Smooth muscle cell (in vitro differentiated cells): ENCODE data around the gene INHBB. TPM values are rescaled to one million over a fixed set of nuclear protein-coding genes. Genes with fewer than 3 reads are reported as not detected.
"Not testable (repeated sequence)": the region's sequence is repeated elsewhere in the genome, so short reads cannot be mapped to it uniquely, and the experiment has no call there.

Experiments
- DNase-seq: peaks from one replicate; lab custom pipeline; 2025; ENCODE audit not compliant: unreplicated experiment; lab: John Stamatoyannopoulos, UW
- H2AFZ ChIP-seq: fragments of 200-600 bp; sonication (generic); 2 replicates; pipeline ENCODE4 v1.6.0; 2016; ENCODE audit warnings: antibody characterized with exemption, low read depth, mild to moderate bottlenecking
- H3F3A ChIP-seq: fragments of 200-600 bp; sonication (generic); 2 replicates; pipeline ENCODE4 v1.6.0; 2017; ENCODE audit warnings: antibody characterized with exemption, low read depth
- H3K27ac ChIP-seq: fragments of 200-600 bp; sonication (generic); 2 replicates; pipeline ENCODE4 v1.5.1; 2016; ENCODE audit warnings: low read depth, mild to moderate bottlenecking
- H3K27me3 ChIP-seq: fragments of 200-600 bp; sonication (generic); 2 replicates; pipeline ENCODE4 v1.6.1; 2016; ENCODE audit warnings: low read depth, mild to moderate bottlenecking
- H3K36me3 ChIP-seq: fragments of 200-600 bp; sonication (generic); 2 replicates; pipeline ENCODE4 v1.5.1; 2016; ENCODE audit warnings: low read depth
- H3K4me1 ChIP-seq: fragments of 200-600 bp; sonication (generic); 2 replicates; pipeline ENCODE4 v1.5.1; 2016; ENCODE audit warnings: low read depth
- H3K4me2 ChIP-seq: fragments of 200-600 bp; sonication (generic); 2 replicates; pipeline ENCODE4 v1.6.0; 2016; ENCODE audit warnings: mild to moderate bottlenecking
- H3K4me3 ChIP-seq: fragments of 200-600 bp; sonication (generic); 2 replicates; pipeline ENCODE4 v1.5.1; 2016; ENCODE audit warnings: mild to moderate bottlenecking
- H3K79me2 ChIP-seq: fragments of 200-600 bp; sonication (generic); 2 replicates; pipeline ENCODE4 v1.6.0; 2016; ENCODE audit warnings: low read depth, mild to moderate bottlenecking
- H3K9ac ChIP-seq: fragments of 200-600 bp; sonication (generic); 2 replicates; pipeline ENCODE4 v1.6.0; 2016; ENCODE audit warnings: low read depth
- H3K9me3 ChIP-seq: fragments of 200-600 bp; sonication (generic); replicated peaks from 2 replicates; pipeline ENCODE4 v1.5.1; 2016; ENCODE audit warnings: low read depth
- H4K20me1 ChIP-seq: fragments of 200-600 bp; sonication (generic); 2 replicates; pipeline ENCODE4 v1.6.0; 2016; ENCODE audit warnings: low read depth
- CTCF ChIP-seq: fragments of 200-600 bp; sonication (generic); IDR thresholded peaks from 2 replicates; pipeline ENCODE4 v1.5.1; 2017; ENCODE audit warnings: borderline replicate concordance, mild to moderate bottlenecking, antibody characterized with exemption; ENCODE audit not compliant: insufficient read depth, poor library complexity, severe bottlenecking
- WGBS: methylation state at CpG from one replicate; pipeline ENCODE4 v1.1.7; 2016; ENCODE audit warnings: low lambda C conversion rate; 5-methylcytosine and 5-hydroxymethylcytosine counted together
- polyA plus RNA-seq: library from polyadenylated mRNA; unstranded; fragments of >200 nt; fragmentation: Nextera tagmentation; extraction: Ambion mirVana; gene quantifications from 2 replicates; pipeline ENCODE4 v1.2.1, GENCODE V29; 2016
- total RNA-seq: library from RNA; depleted of rRNA; stranded (reverse); fragments of >200 nt; gene quantifications from 2 replicates; pipeline ENCODE4 v1.2.3, GENCODE V29; 2014

Gene INHBB
- total and polyA plus RNA-seq, 2 experiments from 2014 or later = 0.06 to 0.09 TPM

- Histone ChIP-seq H2AFZ (no peak overlapping the region), H3K4me3 (no peak overlapping the region), H3K79me2 (no peaks in the 10 kb centered on the region), H3K9ac (no peak overlapping the region), H4K20me1 (no peaks in the 10 kb centered on the region), H3K9me3 (no peaks in the 10 kb centered on the region), H3K27ac (no peak overlapping the region), H3K27me3 (peaks cover 15% of the 10 kb centered on the region), H3F3A (no peaks in the 10 kb centered on the region), H3K4me1 (no peaks in the 10 kb centered on the region), H3K4me2 (no peak overlapping the region), H3K36me3 (no peaks in the 10 kb centered on the region)
- TF ChIP-seq CTCF = no peak
- 82% methylated on average over 9 of the region's 9 CpGs for WGBS
- DNase-seq = no peak
These were observed 42.5 kb downstream of the INHBB start for GRCh38 chr2:120388222-120389035.

- Histone ChIP-seq H3K4me1 (no peaks in the 10 kb centered on the region), H2AFZ (no peak overlapping the region), H4K20me1 (no peaks in the 10 kb centered on the region), H3K27me3 (peaks cover 15% of the 10 kb centered on the region), H3K36me3 (no peaks in the 10 kb centered on the region), H3K9me3 (no peaks in the 10 kb centered on the region), H3K27ac (no peak overlapping the region), H3K79me2 (no peaks in the 10 kb centered on the region), H3K4me2 (no peak overlapping the region), H3F3A (no peaks in the 10 kb centered on the region), H3K4me3 (no peak overlapping the region), H3K9ac (no peak overlapping the region)
- 85% methylated on average over 8 of the region's 9 CpGs for WGBS
- DNase-seq = no peak
- no peak for TF ChIP-seq CTCF
These were observed 43.1 kb downstream of the INHBB start for GRCh38 chr2:120389036-120389391.

- H3K36me3 ChIP-seq = no peaks in the 10 kb centered on the region
- H3K9ac ChIP-seq = no peak overlapping the region
- H3F3A ChIP-seq = no peaks in the 10 kb centered on the region
- H2AFZ ChIP-seq = no peak overlapping the region
- TF ChIP-seq CTCF = no peak
- H3K4me2 ChIP-seq = no peak overlapping the region
- WGBS = 88% methylated on average over 9 of the region's 11 CpGs
- H3K4me1 ChIP-seq = no peaks in the 10 kb centered on the region
- H3K4me3 ChIP-seq = no peak overlapping the region
- H3K27me3 ChIP-seq = peaks cover 15% of the 10 kb centered on the region
- H3K27ac ChIP-seq = no peak overlapping the region
- no peaks in the 10 kb centered on the region for H4K20me1 ChIP-seq
- DNase-seq = no peak
- H3K79me2 ChIP-seq = no peaks in the 10 kb centered on the region
- no peaks in the 10 kb centered on the region for H3K9me3 ChIP-seq
These were observed 44.6 kb downstream of the INHBB start for GRCh38 chr2:120390381-120391055.

- WGBS = 36% methylated on average over 2 of the region's 2 CpGs
- not testable (repeated sequence) for DNase-seq
- peaks cover 15% of the 10 kb centered on the region for H3K27me3 ChIP-seq
These were observed 45.4 kb downstream of the INHBB start for GRCh38 chr2:120391382-120391781.

More at GRCh38 chr2:120391382-120391781, 45.4 kb downstream of the INHBB start:
- not testable (repeated sequence) for H3K9ac ChIP-seq, H3K4me3 ChIP-seq, H3K4me1 ChIP-seq, H3K36me3 ChIP-seq, H4K20me1 ChIP-seq, H3K27ac ChIP-seq, H3F3A ChIP-seq, H3K79me2 ChIP-seq, H2AFZ ChIP-seq, H3K9me3 ChIP-seq, H3K4me2 ChIP-seq
